Measurements from ENCODE around the gene PCNP. TPM values are rescaled to one million over a fixed set of nuclear protein-coding genes. Genes with fewer than 3 reads are reported as not detected.

Gene PCNP
- total RNA-seq, 4 donors from 2014 or later, result 88.7 to 160 (median 104) TPM

DNA sequence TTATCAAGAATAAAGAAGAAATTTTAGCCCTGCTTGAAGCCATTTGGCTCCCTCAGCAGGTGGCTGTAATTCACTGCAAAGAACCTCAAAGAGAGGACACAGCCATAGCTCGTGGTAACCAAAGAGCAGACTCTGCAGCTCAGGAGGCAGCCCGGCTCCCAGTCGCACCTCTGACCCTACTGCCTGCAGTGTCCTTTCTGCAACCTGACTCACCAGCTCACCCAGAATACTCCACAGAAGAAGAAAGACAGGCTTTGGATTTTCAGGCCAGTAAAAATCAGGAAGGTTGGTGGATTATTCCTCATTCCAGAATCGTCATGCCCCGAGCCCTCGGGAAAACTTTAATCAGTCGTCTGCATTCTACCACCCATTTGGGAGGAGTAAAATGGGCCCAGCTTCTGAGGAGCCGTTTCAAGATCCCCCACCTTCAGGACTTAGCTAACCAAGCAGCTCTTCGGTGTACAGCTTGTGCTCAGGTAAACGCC lies 64.3 kb downstream of the PCNP start:
- TF ChIP-seq, protein P1, sequence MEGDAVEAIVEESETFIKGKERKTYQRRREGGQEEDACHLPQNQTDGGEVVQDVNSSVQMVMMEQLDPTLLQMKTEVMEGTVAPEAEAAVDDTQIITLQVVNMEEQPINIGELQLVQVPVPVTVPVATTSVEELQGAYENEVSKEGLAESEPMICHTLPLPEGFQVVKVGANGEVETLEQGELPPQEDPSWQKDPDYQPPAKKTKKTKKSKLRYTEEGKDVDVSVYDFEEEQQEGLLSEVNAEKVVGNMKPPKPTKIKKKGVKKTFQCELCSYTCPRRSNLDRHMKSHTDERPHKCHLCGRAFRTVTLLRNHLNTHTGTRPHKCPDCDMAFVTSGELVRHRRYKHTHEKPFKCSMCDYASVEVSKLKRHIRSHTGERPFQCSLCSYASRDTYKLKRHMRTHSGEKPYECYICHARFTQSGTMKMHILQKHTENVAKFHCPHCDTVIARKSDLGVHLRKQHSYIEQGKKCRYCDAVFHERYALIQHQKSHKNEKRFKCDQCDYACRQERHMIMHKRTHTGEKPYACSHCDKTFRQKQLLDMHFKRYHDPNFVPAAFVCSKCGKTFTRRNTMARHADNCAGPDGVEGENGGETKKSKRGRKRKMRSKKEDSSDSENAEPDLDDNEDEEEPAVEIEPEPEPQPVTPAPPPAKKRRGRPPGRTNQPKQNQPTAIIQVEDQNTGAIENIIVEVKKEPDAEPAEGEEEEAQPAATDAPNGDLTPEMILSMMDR (IDR thresholded peaks at IDR 0.05; ENCODE audit: low read depth), result no peak

DNA sequence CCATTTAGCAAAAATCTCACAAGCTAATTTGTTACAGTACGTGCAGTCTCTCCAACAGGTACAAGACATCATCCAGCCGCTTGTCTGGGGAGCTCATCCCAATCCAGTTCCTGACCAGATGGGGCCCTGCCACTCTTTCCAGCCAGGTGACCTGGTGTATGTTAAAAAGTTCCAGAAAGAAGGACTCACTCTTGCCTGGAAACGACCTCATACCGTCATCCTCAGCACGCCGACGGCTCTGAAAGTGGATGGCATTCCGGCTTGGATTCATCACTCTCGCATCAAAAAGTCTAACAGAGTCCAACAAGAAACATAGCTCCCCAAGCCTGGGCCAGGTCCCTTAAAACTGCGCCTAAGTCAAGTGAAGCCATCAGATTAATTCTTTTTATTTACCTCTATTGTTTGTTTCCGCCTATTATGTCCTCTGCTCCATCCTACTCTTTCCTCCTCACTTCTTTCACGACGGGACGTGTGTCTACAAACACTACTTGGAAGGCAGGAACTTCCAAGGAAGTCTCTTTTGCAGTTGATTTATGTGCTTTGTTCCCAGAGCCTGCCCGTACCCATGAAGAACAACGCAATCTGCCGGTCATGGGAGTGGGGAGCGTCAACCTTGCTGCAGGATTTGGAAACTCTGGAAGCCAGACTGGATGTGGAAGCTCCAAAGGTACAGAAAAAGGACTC lies 65.4 kb downstream of the PCNP start:
- TF ChIP-seq, protein P1 (IDR thresholded peaks at IDR 0.05; ENCODE audit: low read depth), result no peak

DNA sequence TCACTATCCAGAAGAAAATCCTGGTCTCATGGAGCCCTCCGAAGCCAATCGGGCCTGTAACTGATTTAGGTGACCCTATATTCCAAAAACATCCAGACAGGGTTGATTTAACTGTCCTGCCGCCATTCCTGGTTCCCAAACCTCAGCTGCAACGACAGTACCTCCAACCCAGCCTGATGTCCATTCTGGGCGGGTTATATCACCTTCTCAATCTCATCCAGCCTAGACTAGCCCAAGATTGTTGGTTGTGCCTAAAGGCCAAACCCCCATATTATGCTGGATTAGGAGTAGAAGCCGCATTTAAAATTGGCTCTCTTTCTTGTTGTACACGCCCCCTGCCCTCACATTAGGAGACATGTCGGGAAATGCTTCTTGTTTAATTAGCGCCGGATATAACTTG lies 66.3 kb downstream of the PCNP start:
- TF ChIP-seq, protein P1 (IDR thresholded peaks at IDR 0.05; ENCODE audit: low read depth), result no peak

DNA sequence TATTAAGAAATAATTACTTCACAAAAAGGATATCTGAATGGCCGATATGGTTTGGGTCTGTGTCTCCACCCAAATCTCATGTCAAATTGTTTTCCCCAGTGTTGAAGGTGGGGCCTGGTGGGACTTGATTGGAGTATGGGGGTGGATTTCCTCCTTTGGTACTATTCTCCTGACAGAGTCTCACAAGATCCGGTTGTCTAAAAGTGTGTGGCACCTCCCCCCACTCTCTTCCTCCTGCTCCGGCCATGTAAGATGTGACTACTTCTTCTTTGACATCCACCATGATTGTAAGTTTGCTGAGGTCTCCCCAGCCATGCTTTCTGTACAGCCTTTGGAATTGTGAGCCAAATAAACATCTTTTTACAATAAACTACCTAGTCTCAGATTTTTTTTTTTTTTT lies 68.5 kb downstream of the PCNP start:
- TF ChIP-seq, protein P1 (IDR thresholded peaks at IDR 0.05; ENCODE audit: low read depth), result no peak

DNA sequence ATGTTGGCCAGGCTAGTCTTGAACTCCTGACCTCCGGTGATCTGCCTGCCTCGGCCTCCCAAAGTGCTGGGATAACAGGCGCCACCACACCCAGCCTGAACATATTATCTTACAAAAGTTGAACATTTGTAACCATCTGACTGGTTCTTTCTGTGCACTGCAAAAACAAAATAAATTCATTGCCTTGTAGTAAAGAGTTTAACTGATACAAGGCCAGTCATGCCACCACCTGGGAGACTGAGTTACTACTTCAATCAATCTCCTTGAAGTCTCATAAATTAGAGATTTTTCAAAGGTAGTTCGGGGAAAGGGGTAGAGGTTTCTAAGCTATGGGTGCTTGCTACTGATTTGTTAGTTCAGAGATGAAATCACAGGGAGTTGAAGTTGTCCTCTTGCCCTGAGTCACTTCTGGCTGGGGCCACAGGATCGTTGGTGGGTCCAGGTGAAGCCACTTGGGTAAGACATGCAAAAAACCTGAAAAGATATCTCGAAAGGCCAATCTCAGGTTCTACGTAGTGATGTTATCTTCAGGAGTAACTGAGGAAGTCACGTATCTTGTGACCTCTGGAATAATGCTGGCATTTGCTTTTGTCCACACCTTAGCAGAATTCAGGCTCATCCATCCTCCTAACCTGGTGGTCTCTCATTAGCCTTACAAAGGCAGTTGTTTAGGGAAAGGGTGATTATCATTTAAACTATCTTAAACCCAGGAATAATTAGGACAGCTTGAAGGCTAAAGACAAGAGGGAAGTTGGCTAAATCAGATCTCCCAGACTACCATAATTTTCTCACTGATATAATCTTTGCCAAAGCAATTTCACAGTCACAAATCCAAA lies 69.2 kb downstream of the PCNP start:
- TF ChIP-seq, protein P1 (IDR thresholded peaks at IDR 0.05; ENCODE audit: low read depth), result no peak

Small RNAs within 50 kb of the gene (small RNA-seq; reads per million reads assigned to genes)
- 0.49 reads per million for gene RF00019
- gene RNU6-1256P, result not detected

Other genes with a start within 250 kb of the PCNP start
- gene SENP7, start 61.0 kb upstream of the PCNP start, total RNA-seq, result 10 to 100 TPM; 22.6 to 40.5 (median 29.2) TPM
- gene TRMT10C, start 12.3 kb upstream of the PCNP start, total RNA-seq, result 10 to 100 TPM; 10.9 to 29.7 (median 16.9) TPM
- 10 to 100 TPM; 16.0 to 20.4 (median 20.1) TPM for gene ZBTB11, start 103.0 kb downstream of the PCNP start, total RNA-seq
- gene RPL24, start 112.5 kb downstream of the PCNP start, total RNA-seq, result 1,000 to 10,000 TPM; 1,173 to 1,926 (median 1,408) TPM
- gene CEP97, start 150.4 kb downstream of the PCNP start, total RNA-seq, result 1 to 10 TPM; 6.2 to 10.0 (median 6.9) TPM
- gene NXPE3, start 205.0 kb downstream of the PCNP start, total RNA-seq, result 10 to 100 TPM in 3 of 4 donors, 1 to 10 TPM in 1; 8.9 to 15.5 (median 12.5) TPM